ENCODE data around the gene MATN1.

DNA sequence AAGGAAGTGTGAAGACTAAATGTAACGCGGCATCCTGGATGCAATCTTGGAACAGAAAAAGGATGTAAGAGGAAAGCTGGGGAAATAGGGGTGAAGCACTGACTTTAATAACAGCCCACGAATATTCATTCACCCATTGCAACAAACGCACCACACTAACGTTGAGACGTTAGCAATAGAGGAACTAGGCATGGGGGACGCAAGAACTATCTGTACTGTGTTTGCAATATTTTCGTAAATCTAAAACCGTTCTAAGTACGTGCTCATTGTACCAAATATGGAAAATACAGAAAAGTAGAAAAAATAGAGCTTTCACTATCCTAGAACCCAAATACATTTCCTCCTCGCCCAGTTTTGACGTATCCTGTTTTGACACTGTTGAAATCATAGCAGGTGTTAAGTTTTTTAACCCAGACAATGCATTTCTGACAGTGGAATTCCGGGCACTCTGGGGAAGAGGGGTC is 30.3 kb upstream of the MATN1 start:
- TF ChIP-seq, protein P1, sequence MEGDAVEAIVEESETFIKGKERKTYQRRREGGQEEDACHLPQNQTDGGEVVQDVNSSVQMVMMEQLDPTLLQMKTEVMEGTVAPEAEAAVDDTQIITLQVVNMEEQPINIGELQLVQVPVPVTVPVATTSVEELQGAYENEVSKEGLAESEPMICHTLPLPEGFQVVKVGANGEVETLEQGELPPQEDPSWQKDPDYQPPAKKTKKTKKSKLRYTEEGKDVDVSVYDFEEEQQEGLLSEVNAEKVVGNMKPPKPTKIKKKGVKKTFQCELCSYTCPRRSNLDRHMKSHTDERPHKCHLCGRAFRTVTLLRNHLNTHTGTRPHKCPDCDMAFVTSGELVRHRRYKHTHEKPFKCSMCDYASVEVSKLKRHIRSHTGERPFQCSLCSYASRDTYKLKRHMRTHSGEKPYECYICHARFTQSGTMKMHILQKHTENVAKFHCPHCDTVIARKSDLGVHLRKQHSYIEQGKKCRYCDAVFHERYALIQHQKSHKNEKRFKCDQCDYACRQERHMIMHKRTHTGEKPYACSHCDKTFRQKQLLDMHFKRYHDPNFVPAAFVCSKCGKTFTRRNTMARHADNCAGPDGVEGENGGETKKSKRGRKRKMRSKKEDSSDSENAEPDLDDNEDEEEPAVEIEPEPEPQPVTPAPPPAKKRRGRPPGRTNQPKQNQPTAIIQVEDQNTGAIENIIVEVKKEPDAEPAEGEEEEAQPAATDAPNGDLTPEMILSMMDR (IDR thresholded peaks at IDR 0.05; ENCODE audit: insufficient read depth, low read length), result no peak
- no peak for TF ChIP-seq POLR2AphosphoS5 (IDR thresholded peaks at IDR 0.05; ENCODE audit: low read depth)
- TF ChIP-seq, protein P2, sequence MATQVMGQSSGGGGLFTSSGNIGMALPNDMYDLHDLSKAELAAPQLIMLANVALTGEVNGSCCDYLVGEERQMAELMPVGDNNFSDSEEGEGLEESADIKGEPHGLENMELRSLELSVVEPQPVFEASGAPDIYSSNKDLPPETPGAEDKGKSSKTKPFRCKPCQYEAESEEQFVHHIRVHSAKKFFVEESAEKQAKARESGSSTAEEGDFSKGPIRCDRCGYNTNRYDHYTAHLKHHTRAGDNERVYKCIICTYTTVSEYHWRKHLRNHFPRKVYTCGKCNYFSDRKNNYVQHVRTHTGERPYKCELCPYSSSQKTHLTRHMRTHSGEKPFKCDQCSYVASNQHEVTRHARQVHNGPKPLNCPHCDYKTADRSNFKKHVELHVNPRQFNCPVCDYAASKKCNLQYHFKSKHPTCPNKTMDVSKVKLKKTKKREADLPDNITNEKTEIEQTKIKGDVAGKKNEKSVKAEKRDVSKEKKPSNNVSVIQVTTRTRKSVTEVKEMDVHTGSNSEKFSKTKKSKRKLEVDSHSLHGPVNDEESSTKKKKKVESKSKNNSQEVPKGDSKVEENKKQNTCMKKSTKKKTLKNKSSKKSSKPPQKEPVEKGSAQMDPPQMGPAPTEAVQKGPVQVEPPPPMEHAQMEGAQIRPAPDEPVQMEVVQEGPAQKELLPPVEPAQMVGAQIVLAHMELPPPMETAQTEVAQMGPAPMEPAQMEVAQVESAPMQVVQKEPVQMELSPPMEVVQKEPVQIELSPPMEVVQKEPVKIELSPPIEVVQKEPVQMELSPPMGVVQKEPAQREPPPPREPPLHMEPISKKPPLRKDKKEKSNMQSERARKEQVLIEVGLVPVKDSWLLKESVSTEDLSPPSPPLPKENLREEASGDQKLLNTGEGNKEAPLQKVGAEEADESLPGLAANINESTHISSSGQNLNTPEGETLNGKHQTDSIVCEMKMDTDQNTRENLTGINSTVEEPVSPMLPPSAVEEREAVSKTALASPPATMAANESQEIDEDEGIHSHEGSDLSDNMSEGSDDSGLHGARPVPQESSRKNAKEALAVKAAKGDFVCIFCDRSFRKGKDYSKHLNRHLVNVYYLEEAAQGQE (IDR thresholded peaks at IDR 0.05; ENCODE audit: insufficient replicate concordance, low read depth), result no peak
